Lower lobe of right lung (tissue), 2 donors: ENCODE results near the gene AURKAIP1. TPM values are rescaled to one million over a fixed set of nuclear protein-coding genes. Genes with fewer than 3 reads are reported as not detected.

ENCODE experiments used
- ATAC-seq, 2 donors: fragments of 200-7000 bp; cut with Tn5 transposase; one replicate each; pipeline ENCODE4 v1.9.1; 2020 to 2022; ENCODE audit warnings: mild to moderate bottlenecking in 2 of 2, moderate library complexity in 2 of 2
- DNase-seq: peaks from one replicate; pipeline ENCODE4 v3.0.0-alpha.2; 2020
- H3K27ac ChIP-seq: fragments of 200-600 bp; one replicate; pipeline ENCODE4 v1.8.0; 2022
- H3K27me3 ChIP-seq: fragments of 200-600 bp; one replicate; pipeline ENCODE4 v1.8.0; 2022; ENCODE audit warnings: low read depth
- H3K36me3 ChIP-seq: fragments of 200-600 bp; one replicate; pipeline ENCODE4 v1.8.0; 2022; ENCODE audit warnings: mild to moderate bottlenecking
- H3K4me1 ChIP-seq: fragments of 200-600 bp; one replicate; pipeline ENCODE4 v1.8.0; 2022
- H3K4me3 ChIP-seq: fragments of 200-600 bp; one replicate; pipeline ENCODE4 v1.8.0; 2022; ENCODE audit warnings: mild to moderate bottlenecking
- H3K9me3 ChIP-seq: fragments of 200-600 bp; one replicate; pipeline ENCODE4 v1.8.0; 2022
- intact Hi-C: fragments of 100-400 bp; cut with DNase I; formaldehyde crosslinking; loops from one replicate; pipeline ENCODE4 v1.11.0; 2022
- total RNA-seq: library from RNA; stranded (reverse); fragmentation: NEBNext Ultra II Directional; extraction: Animal tissue kit (Norgen Biotek cat#: 25700); gene quantifications from one replicate; pipeline ENCODE4 v1.2.1, GENCODE V29; 2021
- TF ChIP-seq, protein P1 (sequence below): fragments of 200-600 bp; IDR thresholded peaks from one replicate; pipeline ENCODE4 v1.8.0; 2022; ENCODE audit warnings: antibody characterized with exemption, mild to moderate bottlenecking
- donor health status: DM: no; HTN: yes; CAD: no; lungs with severe emphysema.

AURKAIP1 gene
- total RNA-seq, 1 donor from 2014 or later = 82.4 TPM

DNA sequence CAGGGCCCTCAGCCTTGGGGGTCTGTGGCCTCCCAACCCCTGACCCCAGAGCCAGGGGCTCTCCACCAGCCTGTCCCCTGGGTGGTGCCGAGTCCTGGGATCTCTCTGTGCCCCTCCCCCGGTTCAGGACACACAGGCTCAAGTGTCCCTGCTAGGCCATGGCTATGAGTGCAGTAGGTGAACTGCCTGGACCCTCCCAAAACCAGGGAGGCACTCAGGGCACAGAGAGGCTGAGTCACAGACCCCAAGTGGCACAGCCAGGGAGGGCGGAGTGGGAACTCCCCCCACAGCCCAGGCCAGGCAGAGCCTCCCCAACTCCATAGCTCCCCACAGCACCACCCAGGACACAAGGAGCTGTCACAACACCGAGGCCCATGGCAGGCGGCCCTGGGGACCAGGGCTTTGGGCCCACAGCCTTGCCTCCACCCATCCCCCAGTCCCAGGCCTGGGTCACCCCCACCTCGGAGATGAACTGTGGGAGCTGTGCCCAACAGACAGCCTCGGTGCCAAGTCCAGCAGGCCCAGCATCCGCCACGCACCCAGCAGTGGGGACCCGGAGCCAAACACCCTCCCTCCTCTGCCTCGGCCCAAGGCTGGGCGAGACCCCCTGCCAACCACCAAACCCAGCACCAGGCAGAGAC lies 29.0 kb downstream of the AURKAIP1 start:
- peaks cover 41% of the 10 kb centered on the region for H3K4me1 ChIP-seq
- ATAC-seq = no peak
- no peak overlapping the region for H3K4me3 ChIP-seq
- intact Hi-C loops = no loop called here
- no peaks in the 10 kb centered on the region for H3K9me3 ChIP-seq
- DNase-seq = no peak
- peak overlapping the region; percentile 46 for H3K27ac ChIP-seq
- H3K27me3 ChIP-seq = no peaks in the 10 kb centered on the region
- TF ChIP-seq, protein P1, sequence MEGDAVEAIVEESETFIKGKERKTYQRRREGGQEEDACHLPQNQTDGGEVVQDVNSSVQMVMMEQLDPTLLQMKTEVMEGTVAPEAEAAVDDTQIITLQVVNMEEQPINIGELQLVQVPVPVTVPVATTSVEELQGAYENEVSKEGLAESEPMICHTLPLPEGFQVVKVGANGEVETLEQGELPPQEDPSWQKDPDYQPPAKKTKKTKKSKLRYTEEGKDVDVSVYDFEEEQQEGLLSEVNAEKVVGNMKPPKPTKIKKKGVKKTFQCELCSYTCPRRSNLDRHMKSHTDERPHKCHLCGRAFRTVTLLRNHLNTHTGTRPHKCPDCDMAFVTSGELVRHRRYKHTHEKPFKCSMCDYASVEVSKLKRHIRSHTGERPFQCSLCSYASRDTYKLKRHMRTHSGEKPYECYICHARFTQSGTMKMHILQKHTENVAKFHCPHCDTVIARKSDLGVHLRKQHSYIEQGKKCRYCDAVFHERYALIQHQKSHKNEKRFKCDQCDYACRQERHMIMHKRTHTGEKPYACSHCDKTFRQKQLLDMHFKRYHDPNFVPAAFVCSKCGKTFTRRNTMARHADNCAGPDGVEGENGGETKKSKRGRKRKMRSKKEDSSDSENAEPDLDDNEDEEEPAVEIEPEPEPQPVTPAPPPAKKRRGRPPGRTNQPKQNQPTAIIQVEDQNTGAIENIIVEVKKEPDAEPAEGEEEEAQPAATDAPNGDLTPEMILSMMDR = no peak
- peaks cover 8% of the 10 kb centered on the region for H3K36me3 ChIP-seq

DNA sequence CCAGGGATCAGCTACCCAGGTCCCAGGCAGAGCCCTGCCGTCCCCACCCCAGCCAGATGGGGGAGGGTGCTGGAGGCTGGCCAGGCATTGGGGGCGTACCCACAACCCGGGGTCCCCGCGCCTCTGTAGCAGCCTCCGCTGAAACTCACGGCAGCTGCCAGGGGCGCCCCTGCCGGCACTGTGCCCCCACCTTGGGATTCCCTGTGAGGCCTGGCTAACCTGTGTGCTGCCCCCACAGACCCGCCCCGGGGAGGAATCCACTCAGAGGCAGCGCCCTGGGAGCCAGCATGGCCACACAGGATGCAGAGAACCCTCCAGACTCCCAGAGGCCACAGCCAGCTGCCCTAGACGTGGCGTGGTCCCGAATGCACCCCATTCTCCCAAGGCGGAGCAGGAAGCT lies 29.6 kb downstream of the AURKAIP1 start:
- H3K4me1 ChIP-seq = peaks cover 41% of the 10 kb centered on the region
- H3K4me3 ChIP-seq = no peak overlapping the region
- TF ChIP-seq, protein P1 = no peak
- intact Hi-C loops = no loop called here
- DNase-seq (no peak), ATAC-seq (peak; percentile 11 to 12)
- H3K27me3 ChIP-seq = no peaks in the 10 kb centered on the region
- peak overlapping the region; percentile 46 for H3K27ac ChIP-seq
- no peaks in the 10 kb centered on the region for H3K9me3 ChIP-seq
- peaks cover 9% of the 10 kb centered on the region for H3K36me3 ChIP-seq

DNA sequence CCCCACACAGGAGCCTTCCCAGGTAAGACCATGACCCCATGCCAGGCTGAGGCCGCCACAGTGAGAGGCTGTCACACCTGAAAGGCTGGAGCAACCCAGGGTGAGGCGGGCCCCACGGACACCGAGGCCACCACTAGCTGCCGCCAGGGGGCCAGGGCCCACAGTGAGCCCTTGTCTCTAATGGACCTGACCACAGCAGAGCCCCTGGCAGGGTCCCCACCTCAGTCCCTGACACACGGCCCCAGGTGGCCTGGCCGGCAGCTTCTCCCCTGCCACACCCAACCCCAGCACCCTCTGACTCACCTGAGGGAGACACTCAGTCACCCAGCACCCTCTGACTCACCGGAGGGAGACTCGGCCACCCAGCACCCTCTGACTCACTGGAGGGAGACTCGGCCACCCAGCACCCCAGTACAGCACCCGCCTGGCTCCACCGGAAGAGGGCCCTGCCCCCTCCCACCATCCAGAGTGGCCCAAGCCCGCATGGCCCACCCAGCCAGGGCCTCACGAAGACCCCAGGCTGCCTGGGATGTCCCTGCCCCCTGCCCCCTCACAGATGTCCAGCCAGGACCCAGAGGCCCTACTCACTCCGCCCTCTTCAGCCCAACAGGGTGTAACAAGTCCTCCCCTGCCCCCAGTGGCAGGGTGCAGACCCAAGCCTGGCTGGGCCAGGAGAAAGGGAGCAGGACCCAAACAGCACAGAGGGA lies 30.2 kb downstream of the AURKAIP1 start:
- Histone ChIP-seq H3K27ac (peak overlapping the region; percentile 46), H3K4me3 (no peak overlapping the region), H3K36me3 (peaks cover 15% of the 10 kb centered on the region), H3K4me1 (peaks cover 41% of the 10 kb centered on the region), H3K9me3 (no peaks in the 10 kb centered on the region), H3K27me3 (no peaks in the 10 kb centered on the region)
- intact Hi-C loops = no loop called here
- TF ChIP-seq, protein P1 = peak; percentile 28
- ATAC-seq (peak; percentile 43 to 51), DNase-seq (no peak)

DNA sequence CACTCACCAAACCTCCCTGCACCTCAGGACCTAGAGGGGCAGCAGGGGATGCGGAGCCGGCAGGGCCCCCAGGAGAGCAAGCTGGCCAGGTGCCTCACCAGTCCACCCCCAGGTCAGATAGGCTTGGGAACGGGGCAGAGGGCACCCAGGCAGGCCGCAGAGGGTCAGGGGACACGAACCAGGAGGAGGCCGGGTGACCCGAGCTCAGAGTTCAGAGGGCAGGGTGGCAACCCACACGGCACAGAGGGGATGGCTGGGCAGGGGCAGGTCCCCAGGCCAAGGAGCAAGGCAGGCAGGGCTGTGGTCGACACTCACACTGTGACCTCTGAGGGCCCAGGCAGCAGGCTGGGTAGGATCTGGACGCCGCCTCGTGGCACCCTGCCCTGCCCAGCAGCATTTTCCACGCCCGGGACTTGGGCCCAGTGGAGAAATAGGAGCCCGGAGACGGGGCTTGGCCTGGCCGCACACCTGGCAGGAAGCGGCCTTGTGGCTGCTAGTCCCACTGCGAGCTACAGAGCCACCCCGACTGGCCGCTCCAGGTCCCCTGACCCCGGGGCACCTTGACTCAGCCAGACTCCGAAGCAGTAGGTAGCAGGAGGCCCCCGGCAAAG lies 31.1 kb downstream of the AURKAIP1 start:
- Histone ChIP-seq H3K27me3 (no peaks in the 10 kb centered on the region), H3K4me1 (peaks cover 41% of the 10 kb centered on the region)

DNA sequence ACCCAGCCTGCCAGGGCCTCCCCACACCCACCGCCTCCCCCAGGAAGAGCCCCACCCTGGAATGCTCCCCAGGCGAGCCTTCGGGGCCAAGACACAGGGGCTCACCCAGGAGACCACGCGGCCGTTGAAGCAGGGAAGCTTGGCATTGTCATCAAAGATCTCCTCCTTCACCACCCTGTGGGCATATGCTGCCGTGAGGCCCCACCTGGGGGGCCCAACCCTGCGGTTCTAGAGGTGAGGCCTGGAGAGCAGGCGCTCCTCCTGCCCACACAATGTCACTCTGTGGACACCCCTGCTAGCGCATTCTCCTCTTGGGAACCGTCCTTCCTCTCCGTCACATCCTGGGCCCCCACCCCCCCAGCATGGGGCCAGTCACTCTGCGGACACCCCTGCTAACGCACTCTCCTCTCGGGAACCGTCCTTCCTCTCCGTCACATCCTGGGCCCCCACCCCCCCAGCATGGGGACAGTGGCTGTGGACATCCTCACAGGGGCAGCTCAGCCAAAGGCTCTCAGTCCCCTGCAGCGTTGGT lies 32.4 kb downstream of the AURKAIP1 start:
- H3K27me3 ChIP-seq = no peaks in the 10 kb centered on the region
- no peak overlapping the region for H3K4me3 ChIP-seq
- H3K27ac ChIP-seq = no peak overlapping the region
- intact Hi-C loops = no loop called here
- no peaks in the 10 kb centered on the region for H3K9me3 ChIP-seq
- no peak for ATAC-seq
- H3K4me1 ChIP-seq = peaks cover 33% of the 10 kb centered on the region
- peaks cover 34% of the 10 kb centered on the region for H3K36me3 ChIP-seq
- no peak for DNase-seq
- TF ChIP-seq, protein P1 = no peak

More for the DNA sequence above, 31.1 kb downstream of the AURKAIP1 start:
- intact Hi-C loops = no loop called here
- TF ChIP-seq, protein P1 = no peak
- peaks cover 22% of the 10 kb centered on the region for H3K36me3 ChIP-seq
- H3K9me3 ChIP-seq = no peaks in the 10 kb centered on the region
- DNase-seq (no peak), ATAC-seq (no peak)
- H3K27ac ChIP-seq = peak overlapping the region; percentile 46
- no peak overlapping the region for H3K4me3 ChIP-seq
